IgD-negative memory B cell (primary cell): ENCODE measurements around the gene UCK2. TPM values are rescaled to one million over a fixed set of nuclear protein-coding genes. Genes with fewer than 3 reads are reported as not detected.

Experiments
- H3K27ac Mint-ChIP-seq, 3 donors: one replicate each; pipeline ENCODE4 v1.8.0; 2020 to 2022; ENCODE audit warnings: mild to moderate bottlenecking in 3 of 3, mixed read lengths in 3 of 3, moderate library complexity in 1 of 3
- H3K27me3 Mint-ChIP-seq: one replicate; pipeline ENCODE4 v1.8.0; 2021; ENCODE audit warnings: mixed read lengths
- H3K36me3 Mint-ChIP-seq: one replicate; pipeline ENCODE4 v1.8.0; 2020; ENCODE audit warnings: mild to moderate bottlenecking, mixed read lengths
- H3K4me1 Mint-ChIP-seq, 3 donors: one replicate each; pipeline ENCODE4 v1.8.0; 2020 to 2022; ENCODE audit warnings: mixed read lengths in 3 of 3, mild to moderate bottlenecking in 1 of 3
- H3K4me3 Mint-ChIP-seq, 4 donors: one replicate each; pipeline ENCODE4 v1.8.0; 2020 to 2022; ENCODE audit warnings: mild to moderate bottlenecking in 4 of 4, mixed read lengths in 4 of 4, moderate library complexity in 3 of 4
- H3K9me3 Mint-ChIP-seq, 3 donors: one replicate each; pipeline ENCODE4 v1.8.0; 2020 to 2021; ENCODE audit warnings: mixed read lengths in 3 of 3, mild to moderate bottlenecking in 1 of 3
- polyA plus RNA-seq: library from polyadenylated mRNA; unstranded; fragments of 300-500 nt; fragmentation: Illumina TruSeq; gene quantifications from one replicate; pipeline ENCODE4 v1.2.3, GENCODE V29; 2021

Gene UCK2
- polyA plus RNA-seq, 1 donor from 2014 or later: 13.5 TPM

DNA sequence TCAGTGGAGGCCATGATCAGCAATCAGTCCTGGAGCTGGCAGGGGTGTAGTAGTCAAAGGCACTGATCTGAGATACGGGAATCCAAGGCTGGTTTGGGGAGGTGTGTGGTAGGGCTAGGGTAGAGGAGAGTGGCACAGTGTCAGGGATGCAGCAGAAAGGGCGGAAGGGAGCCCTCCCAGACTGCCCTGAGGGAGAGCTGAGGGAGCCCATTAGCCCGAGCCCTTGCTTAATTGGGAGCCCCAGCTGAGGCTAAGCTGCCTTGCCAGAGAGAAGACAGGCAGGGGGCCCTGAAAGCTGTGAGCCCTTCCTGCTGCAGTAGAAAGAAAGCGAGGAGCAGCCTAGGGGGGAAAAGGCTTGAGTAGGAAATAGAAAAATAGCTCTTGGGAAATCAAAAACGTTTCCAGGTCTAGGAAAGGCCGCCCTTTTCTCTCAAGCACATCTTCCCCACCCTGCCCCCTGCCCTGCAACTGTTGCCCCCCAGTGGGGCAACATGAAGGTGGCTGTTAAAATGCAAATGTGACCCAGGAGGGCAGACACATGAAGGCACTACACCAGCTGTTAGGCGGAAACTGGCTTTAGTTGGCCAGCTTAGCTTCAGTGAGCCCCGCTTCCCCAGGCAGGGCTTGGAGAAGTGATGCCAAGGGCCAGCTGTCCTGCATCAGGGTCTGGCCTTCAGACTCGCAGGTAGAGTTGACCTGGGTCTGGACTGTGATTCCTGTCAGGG is 106.2 kb downstream of the UCK2 start:
- H3K4me1 Mint-ChIP-seq: no peaks in the 10 kb centered on the region
- H3K27ac Mint-ChIP-seq: peak overlapping the region in 1 of 3 donors; percentile 35
- H3K27me3 Mint-ChIP-seq: peaks cover 9% of the 10 kb centered on the region
- H3K36me3 Mint-ChIP-seq: no peaks in the 10 kb centered on the region
- no peak overlapping the region for H3K4me3 Mint-ChIP-seq
- H3K9me3 Mint-ChIP-seq: peaks cover 0 to 2% (median 0%) of the 10 kb centered on the region in 3 donors

DNA sequence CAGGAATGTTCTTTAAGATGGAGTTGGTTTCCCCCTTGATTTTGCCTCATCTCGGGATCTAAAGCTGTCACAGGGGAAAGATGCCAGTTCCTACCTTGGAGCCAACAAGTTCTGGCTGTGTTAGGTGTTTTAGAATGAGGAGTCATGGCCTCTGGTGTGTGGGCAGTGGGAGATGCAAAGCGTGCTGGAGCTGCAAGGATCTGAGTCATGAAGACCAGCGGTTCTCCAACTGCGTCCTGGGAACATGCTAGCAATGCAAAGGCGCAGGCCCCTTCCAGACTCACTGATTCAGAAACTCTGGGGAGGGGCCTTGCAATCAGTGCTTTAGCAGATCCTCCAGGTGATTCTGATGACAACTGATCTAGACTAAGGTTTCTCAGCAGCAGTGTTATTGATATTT is 109.1 kb downstream of the UCK2 start:
- Mint-ChIP-seq H3K4me3 (no peak overlapping the region), H3K27me3 (peaks cover 1% of the 10 kb centered on the region), H3K4me1 (no peaks in the 10 kb centered on the region), H3K9me3 (no peaks in the 10 kb centered on the region), H3K27ac (no peak overlapping the region), H3K36me3 (no peaks in the 10 kb centered on the region)

DNA sequence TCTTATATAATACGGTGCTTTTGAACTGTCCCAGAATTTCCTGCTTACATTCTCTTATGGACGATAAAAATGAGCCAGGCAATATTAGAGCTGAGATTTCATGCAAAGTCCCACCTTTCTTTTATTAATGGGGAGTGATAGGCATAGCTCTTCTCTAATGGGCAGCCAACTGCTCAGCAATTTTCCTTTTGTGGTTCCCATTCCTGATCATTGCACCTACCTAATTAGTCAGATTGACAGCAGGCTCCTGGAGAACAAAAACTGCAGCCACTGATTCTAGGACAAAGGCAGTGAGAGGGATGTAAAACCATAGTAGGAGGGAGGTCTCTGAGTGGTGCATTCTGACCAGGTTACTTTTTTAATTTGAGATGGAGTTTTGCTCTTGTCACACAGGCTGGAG is 110.4 kb downstream of the UCK2 start:
- no peaks in the 10 kb centered on the region for H3K9me3 Mint-ChIP-seq
- H3K36me3 Mint-ChIP-seq: no peaks in the 10 kb centered on the region
- no peaks in the 10 kb centered on the region for H3K4me1 Mint-ChIP-seq
- no peak overlapping the region for H3K27ac Mint-ChIP-seq
- peaks cover 1% of the 10 kb centered on the region for H3K27me3 Mint-ChIP-seq
- H3K4me3 Mint-ChIP-seq: no peak overlapping the region

DNA sequence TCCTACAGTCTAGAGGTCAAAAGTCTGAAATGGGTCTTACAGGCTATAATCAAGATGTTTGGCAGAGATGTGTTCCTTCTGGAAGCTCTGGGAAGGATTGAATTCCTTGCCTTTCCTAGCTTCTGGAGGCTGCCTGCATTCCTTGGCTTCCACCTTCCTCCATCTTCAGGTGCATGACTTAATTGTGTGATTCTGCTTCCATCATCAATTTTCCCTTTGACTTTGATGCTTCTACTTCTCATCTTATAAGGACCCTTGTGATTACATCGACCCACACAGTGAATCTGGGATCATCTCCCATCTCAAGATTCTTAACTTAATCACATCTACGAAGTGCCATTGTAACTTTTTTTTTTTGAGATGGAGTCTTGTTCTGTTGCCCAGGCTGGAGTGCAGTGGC is 111.4 kb downstream of the UCK2 start:
- peaks cover 1% of the 10 kb centered on the region for H3K27me3 Mint-ChIP-seq
- H3K4me3 Mint-ChIP-seq: no peak overlapping the region
- H3K9me3 Mint-ChIP-seq: no peaks in the 10 kb centered on the region
- H3K4me1 Mint-ChIP-seq: no peaks in the 10 kb centered on the region
- no peaks in the 10 kb centered on the region for H3K36me3 Mint-ChIP-seq
- no peak overlapping the region for H3K27ac Mint-ChIP-seq

DNA sequence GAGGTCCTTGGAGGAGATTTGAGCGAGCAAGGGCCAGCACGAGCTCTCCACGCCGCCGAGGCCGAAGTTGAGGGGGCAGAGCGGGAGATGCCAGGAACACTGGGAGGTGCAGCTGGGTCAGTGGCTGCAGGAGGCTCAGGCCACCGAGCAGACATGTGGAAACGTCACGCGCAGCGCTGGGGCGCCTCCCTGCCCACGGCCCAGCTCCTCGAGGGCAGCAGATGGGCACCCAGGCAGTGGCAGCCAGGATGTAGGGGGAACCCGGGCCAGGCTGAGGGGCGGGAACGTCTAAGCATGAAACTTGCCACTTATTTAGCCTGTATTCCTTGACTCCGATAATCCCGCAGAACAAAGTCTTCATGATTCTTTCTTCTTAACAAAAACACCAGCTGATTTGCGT is 114.1 kb downstream of the UCK2 start:
- Mint-ChIP-seq H3K4me1 (no peaks in the 10 kb centered on the region), H3K9me3 (no peaks in the 10 kb centered on the region), H3K4me3 (no peak overlapping the region), H3K27ac (no peak overlapping the region), H3K36me3 (no peaks in the 10 kb centered on the region), H3K27me3 (peaks cover 5% of the 10 kb centered on the region)

DNA sequence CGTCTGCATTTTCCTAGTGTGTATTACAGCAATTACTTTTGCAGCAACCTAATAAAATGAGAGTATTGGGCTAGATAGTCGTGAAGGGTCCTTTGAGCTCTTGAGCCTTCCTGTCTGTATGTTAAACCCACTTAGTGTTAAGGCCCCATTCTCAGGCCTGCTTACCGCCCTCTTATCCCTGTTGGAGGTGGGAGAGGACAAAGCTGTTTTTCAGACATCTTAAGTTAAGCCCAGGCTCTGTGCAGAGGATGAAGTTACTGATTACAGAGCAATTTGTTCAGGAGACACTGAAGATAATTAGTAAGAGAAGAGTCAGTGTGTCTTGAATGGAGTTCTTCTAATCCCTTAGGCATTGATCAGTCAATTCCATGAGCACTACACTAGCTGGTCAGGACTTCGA is 114.6 kb downstream of the UCK2 start:
- no peak overlapping the region for H3K27ac Mint-ChIP-seq
- no peak overlapping the region for H3K4me3 Mint-ChIP-seq
- H3K9me3 Mint-ChIP-seq: no peaks in the 10 kb centered on the region
- peaks cover 5% of the 10 kb centered on the region for H3K27me3 Mint-ChIP-seq
- H3K36me3 Mint-ChIP-seq: no peaks in the 10 kb centered on the region
- no peaks in the 10 kb centered on the region for H3K4me1 Mint-ChIP-seq

DNA sequence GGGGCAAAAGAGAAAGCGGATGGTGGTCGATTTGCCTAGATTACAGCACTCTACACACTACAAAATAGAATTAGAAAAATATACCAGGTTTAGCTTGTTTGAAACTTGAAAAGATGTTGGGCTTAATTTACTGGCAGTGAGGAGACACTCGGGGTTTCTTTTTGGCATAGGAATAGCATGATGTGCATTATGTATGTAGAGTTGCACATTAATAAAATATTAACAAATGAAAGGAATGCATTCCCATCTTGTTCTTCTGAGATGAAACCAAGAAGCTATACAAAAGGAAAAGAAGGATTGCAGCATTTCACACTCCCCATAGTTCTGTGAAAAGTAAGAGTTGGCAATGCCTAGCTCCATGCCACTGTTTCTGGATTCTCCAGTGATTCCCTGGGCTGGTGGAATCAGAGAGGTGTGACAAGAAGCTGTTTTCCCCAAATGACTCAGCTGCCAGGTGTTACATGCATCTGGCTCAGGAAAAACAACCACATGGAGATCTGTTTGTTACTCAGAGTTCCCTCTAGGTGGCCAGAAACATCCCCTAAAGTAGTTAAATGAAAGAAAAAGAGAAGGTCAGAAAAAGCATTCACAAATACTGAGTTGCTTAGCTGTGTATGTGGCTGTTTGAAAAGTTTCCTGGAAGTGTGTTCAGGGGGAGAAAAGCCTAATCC is 115.6 kb downstream of the UCK2 start:
- H3K4me3 Mint-ChIP-seq: no peak overlapping the region
- peaks cover 8% of the 10 kb centered on the region for H3K27me3 Mint-ChIP-seq
- H3K27ac Mint-ChIP-seq: no peak overlapping the region
- no peaks in the 10 kb centered on the region for H3K4me1 Mint-ChIP-seq
- H3K9me3 Mint-ChIP-seq: no peaks in the 10 kb centered on the region
- peaks cover 2% of the 10 kb centered on the region for H3K36me3 Mint-ChIP-seq

DNA sequence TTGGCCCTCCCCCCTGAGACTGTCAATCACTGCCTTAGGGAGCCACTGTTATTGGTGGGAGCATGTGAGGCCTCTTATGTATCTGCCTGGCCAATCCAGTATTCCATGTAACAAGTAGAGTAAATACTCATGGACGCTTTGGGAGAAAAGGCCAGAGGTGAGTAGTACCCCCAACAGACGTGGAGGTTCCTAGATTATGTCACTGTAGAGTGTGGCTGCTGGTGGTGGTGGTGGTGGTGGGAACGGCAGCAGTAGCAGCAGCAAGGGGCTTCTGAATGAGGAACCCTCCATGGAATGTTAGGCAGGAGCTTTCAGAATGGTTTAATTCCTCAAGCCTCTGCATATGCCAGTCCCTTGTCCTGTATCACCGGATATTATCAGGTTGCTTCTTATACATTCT is 118.5 kb downstream of the UCK2 start:
- H3K36me3 Mint-ChIP-seq: peaks cover 2% of the 10 kb centered on the region
- no peaks in the 10 kb centered on the region for H3K9me3 Mint-ChIP-seq
- H3K4me1 Mint-ChIP-seq: no peaks in the 10 kb centered on the region
- no peak overlapping the region for H3K4me3 Mint-ChIP-seq
- peaks cover 8% of the 10 kb centered on the region for H3K27me3 Mint-ChIP-seq
- H3K27ac Mint-ChIP-seq: no peak overlapping the region

DNA sequence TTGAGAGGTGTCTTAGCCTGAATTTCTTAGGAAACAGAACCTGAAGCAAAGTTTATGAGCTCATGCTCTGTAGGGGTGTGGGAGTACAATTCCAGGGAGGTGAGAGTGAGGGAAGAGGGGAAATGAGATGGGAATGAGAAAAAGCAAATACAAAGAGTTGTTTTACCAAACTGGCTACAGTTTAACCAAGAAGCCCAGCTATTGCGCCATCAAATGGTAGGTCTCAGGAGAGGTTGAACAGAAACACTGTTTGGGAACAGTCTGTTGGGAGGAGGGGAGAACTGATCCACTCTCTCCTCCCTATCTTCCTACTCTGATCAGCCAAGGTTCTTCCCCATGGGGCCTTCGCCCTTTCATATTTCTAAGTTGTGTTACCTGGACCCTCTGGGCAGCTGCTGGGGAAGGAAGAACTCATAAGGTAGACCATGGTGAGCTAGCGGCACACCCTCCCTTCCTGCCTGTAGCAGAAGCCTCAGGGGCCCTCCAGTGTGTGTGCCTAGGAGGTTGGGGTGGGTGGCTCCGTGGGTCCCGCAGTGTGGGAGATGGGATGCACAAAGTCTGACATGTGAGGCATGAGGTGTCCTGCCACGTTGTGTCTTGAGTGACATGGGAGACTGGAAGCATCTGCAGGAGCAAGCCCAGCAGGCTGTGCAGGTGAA is 120.5 kb downstream of the UCK2 start:
- no peak overlapping the region for H3K4me3 Mint-ChIP-seq
- peaks cover 6% of the 10 kb centered on the region for H3K27me3 Mint-ChIP-seq
- no peaks in the 10 kb centered on the region for H3K4me1 Mint-ChIP-seq
- peaks cover 2% of the 10 kb centered on the region for H3K36me3 Mint-ChIP-seq
- H3K9me3 Mint-ChIP-seq: no peaks in the 10 kb centered on the region
- peak overlapping the region in 1 of 3 donors; percentile 10 for H3K27ac Mint-ChIP-seq

DNA sequence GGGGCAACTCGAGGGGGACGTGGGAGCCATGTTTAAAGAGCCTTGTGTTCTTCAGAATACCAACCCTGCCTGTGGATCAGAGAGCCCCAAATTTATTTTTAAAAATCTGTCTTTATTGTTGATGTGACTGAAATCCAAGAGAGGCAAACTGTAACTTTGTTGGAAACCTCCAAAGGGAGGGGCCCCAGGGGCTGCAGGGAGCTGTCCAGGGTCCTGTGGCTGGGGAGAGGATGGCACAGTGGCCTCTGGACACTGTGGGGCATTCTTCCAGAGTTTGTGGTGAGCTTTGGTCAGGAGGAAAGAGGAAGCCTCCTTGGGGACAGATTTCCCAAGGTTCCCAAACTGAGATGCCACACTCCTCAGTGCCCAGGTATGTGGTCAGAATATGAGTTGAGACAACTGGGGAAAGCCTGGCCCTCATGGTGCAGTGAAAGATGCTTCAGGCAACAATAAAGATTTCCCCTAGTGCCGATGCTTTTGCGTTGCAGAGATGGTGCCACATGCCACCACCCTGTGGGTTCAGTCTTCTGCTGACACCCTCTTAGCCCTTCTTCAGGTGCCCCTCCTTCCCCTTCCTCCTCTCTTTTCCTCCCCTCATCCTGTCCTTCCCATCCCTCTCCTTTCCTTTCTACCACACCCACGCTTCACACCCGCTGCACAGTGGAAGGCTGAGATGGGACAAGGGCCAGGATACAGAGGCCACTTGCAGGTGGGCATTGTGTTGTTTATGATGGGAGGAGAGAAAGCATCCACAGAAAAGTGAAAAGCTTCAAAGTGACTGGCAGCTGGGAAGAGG is 122.1 kb downstream of the UCK2 start:
- Mint-ChIP-seq H3K27ac (no peak overlapping the region), H3K4me3 (no peak overlapping the region), H3K36me3 (peaks cover 2% of the 10 kb centered on the region), H3K9me3 (no peaks in the 10 kb centered on the region), H3K4me1 (no peaks in the 10 kb centered on the region), H3K27me3 (peaks cover 6% of the 10 kb centered on the region)

DNA sequence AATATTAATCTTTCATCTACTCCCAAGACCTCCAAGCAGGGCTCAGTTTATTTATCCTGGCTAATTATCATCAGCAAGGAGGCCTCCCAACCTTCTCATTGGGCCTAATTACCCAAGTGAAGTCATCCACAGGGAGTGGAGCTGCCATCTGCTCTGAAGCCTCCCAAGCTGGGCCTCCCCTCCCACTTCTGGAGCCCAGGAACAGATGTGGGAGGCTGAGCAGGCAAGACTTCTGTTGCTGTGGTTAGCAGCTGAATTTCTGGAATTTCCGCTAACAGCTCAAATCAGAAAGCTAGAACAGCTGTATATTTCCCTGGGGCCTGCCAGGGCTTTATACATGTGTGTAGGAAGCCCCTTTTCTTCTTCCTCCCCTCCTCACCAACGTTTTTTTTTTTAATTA is 127.5 kb downstream of the UCK2 start:
- H3K4me1 Mint-ChIP-seq: no peaks in the 10 kb centered on the region

DNA sequence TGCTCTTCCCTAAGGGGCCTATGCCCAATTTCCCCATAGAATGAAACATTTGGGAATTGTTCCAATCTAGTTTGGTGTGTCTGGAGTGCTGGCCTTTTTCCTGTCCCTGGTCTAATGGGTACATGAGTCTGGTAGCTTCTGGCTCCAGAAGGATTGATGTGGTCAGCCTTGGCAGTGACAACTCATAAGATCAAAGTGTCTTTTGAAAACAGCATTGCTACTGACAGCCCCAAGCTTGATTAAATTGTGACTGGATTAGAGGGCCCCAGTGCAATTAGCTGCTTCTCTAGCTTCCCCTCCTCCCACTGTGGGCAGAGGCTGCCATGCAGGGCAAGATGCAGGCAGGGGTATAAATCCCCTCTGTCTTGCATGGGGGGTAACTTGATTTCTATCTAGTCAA is 130.9 kb downstream of the UCK2 start:
- H3K27me3 Mint-ChIP-seq: peaks cover 4% of the 10 kb centered on the region
- H3K36me3 Mint-ChIP-seq: peaks cover 2% of the 10 kb centered on the region
- no peaks in the 10 kb centered on the region for H3K9me3 Mint-ChIP-seq
- no peak overlapping the region for H3K27ac Mint-ChIP-seq
- no peak overlapping the region for H3K4me3 Mint-ChIP-seq
- H3K4me1 Mint-ChIP-seq: no peaks in the 10 kb centered on the region

More for the DNA sequence above, 127.5 kb downstream of the UCK2 start:
- H3K36me3 Mint-ChIP-seq: peaks cover 2% of the 10 kb centered on the region
- peaks cover 4% of the 10 kb centered on the region for H3K27me3 Mint-ChIP-seq
- H3K9me3 Mint-ChIP-seq: no peaks in the 10 kb centered on the region
- no peak overlapping the region for H3K27ac Mint-ChIP-seq
- H3K4me3 Mint-ChIP-seq: no peak overlapping the region

DNA sequence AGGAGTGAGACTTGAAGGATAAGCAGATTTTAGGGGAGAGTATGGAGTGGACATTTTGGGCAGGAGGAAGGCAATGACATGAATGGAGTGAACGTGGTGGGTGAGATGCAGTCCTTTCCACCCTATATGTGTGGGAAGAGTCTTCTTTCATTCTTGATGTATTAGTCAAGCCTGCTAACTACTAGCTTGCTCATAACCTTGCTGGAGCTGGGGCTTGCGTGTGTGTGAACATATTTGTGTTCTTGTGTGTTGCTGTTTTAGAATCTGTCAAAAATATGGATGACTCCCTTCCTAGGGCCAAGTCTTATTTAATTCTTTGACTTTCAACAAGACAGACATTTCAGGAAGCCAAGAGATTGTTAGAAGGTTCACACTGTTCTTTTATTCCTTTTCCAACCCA is 132.7 kb downstream of the UCK2 start:
- H3K36me3 Mint-ChIP-seq: peaks cover 2% of the 10 kb centered on the region
- no peaks in the 10 kb centered on the region for H3K4me1 Mint-ChIP-seq
- no peak overlapping the region for H3K27ac Mint-ChIP-seq
- no peak overlapping the region for H3K4me3 Mint-ChIP-seq
- peaks cover 6% of the 10 kb centered on the region for H3K27me3 Mint-ChIP-seq
- H3K9me3 Mint-ChIP-seq: no peaks in the 10 kb centered on the region

DNA sequence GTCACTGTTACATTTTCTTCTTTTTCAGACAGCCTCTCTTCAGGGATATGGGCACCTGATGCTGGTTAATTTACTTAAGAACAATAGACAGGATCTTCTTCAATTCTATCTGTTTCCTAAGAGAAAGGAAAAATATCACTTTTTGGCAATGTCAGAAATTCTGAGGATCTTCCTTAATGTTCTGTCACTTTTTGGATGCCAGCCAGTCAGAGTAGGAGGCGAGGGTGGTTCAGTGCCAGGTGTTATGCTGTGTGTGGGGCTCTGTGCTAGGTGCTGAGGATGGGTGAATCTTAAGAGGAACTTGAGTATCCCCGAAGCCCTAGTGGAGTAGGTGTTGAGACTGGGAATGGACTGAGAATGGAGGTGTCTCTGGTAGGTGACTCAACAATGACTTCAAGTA is 133.5 kb downstream of the UCK2 start:
- Mint-ChIP-seq H3K9me3 (no peaks in the 10 kb centered on the region), H3K4me3 (no peak overlapping the region)

More for the DNA sequence above, 133.5 kb downstream of the UCK2 start:
- Mint-ChIP-seq H3K36me3 (peaks cover 2% of the 10 kb centered on the region), H3K27ac (no peak overlapping the region), H3K4me1 (no peaks in the 10 kb centered on the region), H3K27me3 (peaks cover 9% of the 10 kb centered on the region)
